NCI-H510A treated with DMSO at 0.1 percent for 48 hours (cell line): ENCODE data around the gene PRSS57.

Experiments
- DNase-seq: peaks from one replicate; lab custom pipeline; 2025; lab: John Stamatoyannopoulos, UW

The PRSS57 gene

GRCh38 chr19:694481-695351, 536 bp downstream of the PRSS57 start:
- no peak for DNase-seq

GRCh38 chr19:690203-690602, 5.0 kb downstream of the PRSS57 start:
- no peak for DNase-seq

GRCh38 chr19:688992-689391, 6.3 kb downstream of the PRSS57 start:
- DNase-seq = no peak

- DNase-seq = no peak
Measured at GRCh38 chr19:688214-688613, 7.0 kb downstream of the PRSS57 start.

GRCh38 chr19:687569-688166, 7.6 kb downstream of the PRSS57 start:
- no peak for DNase-seq

GRCh38 chr19:686589-687297, 8.5 kb downstream of the PRSS57 start:
- DNase-seq = no peak

- DNase-seq = no peak
Measured at GRCh38 chr19:685454-685931, 9.8 kb downstream of the PRSS57 start.

- DNase-seq = no peak
Measured at GRCh38 chr19:682678-683320, 12.5 kb downstream of the PRSS57 start.

GRCh38 chr19:681029-682019, 13.9 kb downstream of the PRSS57 start:
- DNase-seq = no peak

GRCh38 chr19:680287-681028, 14.8 kb downstream of the PRSS57 start:
- peak; percentile 19 for DNase-seq

- DNase-seq = no peak
Measured at GRCh38 chr19:679418-680286, 15.6 kb downstream of the PRSS57 start.

GRCh38 chr19:678791-679388, 16.4 kb downstream of the PRSS57 start:
- DNase-seq = no peak

GRCh38 chr19:677601-678436, 17.4 kb downstream of the PRSS57 start:
- no peak for DNase-seq

- no peak for DNase-seq
Measured at GRCh38 chr19:677201-677600, 18.1 kb downstream of the PRSS57 start.

GRCh38 chr19:676339-677105, 18.7 kb downstream of the PRSS57 start, which contains the start of gene FSTL3:
Gene FSTL3, plus strand, starts transcription at chr19:676392. Its CDS starts 32 bp downstream, at chr19:676424.
- no peak for DNase-seq

- DNase-seq = no peak
Measured at GRCh38 chr19:676007-676338, 19.3 kb downstream of the PRSS57 start.
